ENCODE results near the gene TRMT61A.

Gene TRMT61A

GRCh38 chr14:103548463-103549351 lies 19.7 kb downstream of the TRMT61A start:
- DNase-seq (ENCODE audit: low spot score), result no peak

- peak; percentile 86 for DNase-seq (ENCODE audit: low spot score)
Observed at GRCh38 chr14:103549361-103550311, 20.6 kb downstream of the TRMT61A start.

- DNase-seq (ENCODE audit: low spot score), result no peak
Observed at GRCh38 chr14:103550451-103551337, 21.7 kb downstream of the TRMT61A start.

GRCh38 chr14:103551338-103551762 lies 22.4 kb downstream of the TRMT61A start:
- peak; percentile 57 for DNase-seq (ENCODE audit: low spot score)

- peak; percentile 73 for DNase-seq (ENCODE audit: low spot score)
Observed at GRCh38 chr14:103552011-103552845, 23.2 kb downstream of the TRMT61A start.

- DNase-seq (ENCODE audit: low spot score), result no peak
Observed at GRCh38 chr14:103552846-103553210, 23.8 kb downstream of the TRMT61A start.

GRCh38 chr14:103555559-103556337 lies 26.8 kb downstream of the TRMT61A start:
- no peak for DNase-seq (ENCODE audit: low spot score)

GRCh38 chr14:103556946-103557758 lies 28.2 kb downstream of the TRMT61A start:
- no peak for DNase-seq (ENCODE audit: low spot score)

GRCh38 chr14:103558071-103558882 lies 29.3 kb downstream of the TRMT61A start:
- no peak for DNase-seq (ENCODE audit: low spot score)

- no peak for DNase-seq (ENCODE audit: low spot score)
Observed at GRCh38 chr14:103559766-103560165, 30.8 kb downstream of the TRMT61A start.

GRCh38 chr14:103560691-103561090 lies 31.7 kb downstream of the TRMT61A start:
- no peak for DNase-seq (ENCODE audit: low spot score)

- DNase-seq (ENCODE audit: low spot score), result no peak
Observed at GRCh38 chr14:103561381-103562178, 32.6 kb downstream of the TRMT61A start.

GRCh38 chr14:103562179-103562428 lies 33.1 kb downstream of the TRMT61A start:
- no peak for DNase-seq (ENCODE audit: low spot score)

GRCh38 chr14:103562429-103563225 lies 33.6 kb downstream of the TRMT61A start, which contains the start of the genes BAG5 and COA8:
TSS of gene BAG5 (minus strand) at chr14:103562657. CDS start at chr14:103561164, 1,493 bp downstream.
TSS of gene COA8 (plus strand) at chr14:103562960. CDS start at chr14:103563002, 42 bp downstream.
- DNase-seq (ENCODE audit: low spot score), result peak; percentile 78

- DNase-seq (ENCODE audit: low spot score), result no peak
Observed at GRCh38 chr14:103563226-103563620, 34.2 kb downstream of the TRMT61A start.

GRCh38 chr14:103563844-103564505 lies 35.0 kb downstream of the TRMT61A start:
- no peak for DNase-seq (ENCODE audit: low spot score)
